Measurements from ENCODE around the gene DSN1. TPM values are rescaled to one million over a fixed set of nuclear protein-coding genes. Genes with fewer than 3 reads are reported as not detected.
A peak's percentile ranks its signal among the peaks of the same experiment; 100 is the strongest.

Gene DSN1
- 40.8 and 42.4 TPM in 2 replicates for total RNA-seq (2021)
- Bru-seq, nascent RNA, result percentile 84 among the genes with signal in this experiment
- percentile 91 among the genes with signal in this experiment for BruChase-seq, experiment 1, labeled RNA remaining after a 2-hour chase
- BruChase-seq, experiment 2, labeled RNA remaining after a 6-hour chase, result percentile 90 among the genes with signal in this experiment
- long read RNA-seq, transcript DSN1-204 (11 exons, 2,441 nt), result minor isoform, 14 of 179 reads
- long read RNA-seq, transcript DSN1-201 (10 exons, 1,915 nt), result minor isoform, 9 of 179 reads
- long read RNA-seq, transcript DSN1-207 (10 exons, 2,129 nt), result minor isoform, 33 of 179 reads
- long read RNA-seq, transcript DSN1-203 (11 exons, 2,233 nt), result major isoform, 76 of 179 reads
- long read RNA-seq, partial matches to known transcripts, result 10 of 179 reads
- long read RNA-seq, other reads (novel, unspliced or antisense), result 33 of 179 reads

- ChIA-PET CTCF (interaction anchor here (0.5 to 1.6 kb wide), 6 partner anchors 17 to 405 kb away, joined by 3 to 6 read pairs (median 4); no protein-coding TSS in a partner anchor), POLR2A (ENCODE audit: low non-redundant PET) (interaction anchor here (0.6 to 0.7 kb wide), 2 partner anchors 16 to 38 kb away, joined by 3 read pairs; no protein-coding TSS in a partner anchor)
- no TSS peak for BruUV-seq (replicated peaks)
- peak within 1 kb of the TSS; percentile 89 for H3K27ac ChIP-seq (ENCODE audit: low read depth, low read length, poor library complexity, severe bottlenecking)
- TF ChIP-seq CTCF (conservative IDR thresholded peaks at IDR 0.05; ENCODE audit: low read depth, low read length), result no peak
- no peak for TF ChIP-seq EZH2 (IDR thresholded peaks at IDR 0.05; ENCODE audit: borderline replicate concordance, low read depth, low read length, poor library complexity, severe bottlenecking)
- H3K4me1 ChIP-seq (ENCODE audit: insufficient read depth, low read length, poor library complexity, severe bottlenecking), result peaks cover 3% of the 10 kb centered on the region
- peaks cover 17% of the 10 kb centered on the region for H3K36me3 ChIP-seq (ENCODE audit: insufficient read depth, low read length, poor library complexity, severe bottlenecking)
- no peaks in the 10 kb centered on the region for H3K9me3 ChIP-seq (ENCODE audit: low read depth, low read length, poor library complexity, severe bottlenecking)
- no peaks in the 10 kb centered on the region for H3K27me3 ChIP-seq (replicated peaks; ENCODE audit: insufficient read depth, low read depth, low read length, poor library complexity)
- DNase-seq (ENCODE audit: low spot score), result peak; percentile 97
- intact Hi-C loops (cut with micrococcal nuclease; ENCODE audit: unreplicated experiment), result no loop called here
- H3K4me3 ChIP-seq (ENCODE audit: low read depth, low read length, poor library complexity, severe bottlenecking), result peak within 1 kb of the TSS; percentile 69
Observed at GRCh38 chr20:36773597-36774390, at the start of gene DSN1. TSS of gene DSN1 (minus strand) at chr20:36773763. CDS start at chr20:36771458, 2,305 bp downstream.

GRCh38 chr20:36823121-36823520 lies 49.6 kb upstream of the DSN1 start:
- peaks cover 21% of the 10 kb centered on the region for H3K36me3 ChIP-seq (ENCODE audit: insufficient read depth, low read length, poor library complexity, severe bottlenecking)
- no peaks in the 10 kb centered on the region for H3K9me3 ChIP-seq (ENCODE audit: low read depth, low read length, poor library complexity, severe bottlenecking)
- H3K27me3 ChIP-seq (replicated peaks; ENCODE audit: insufficient read depth, low read depth, low read length, poor library complexity), result no peaks in the 10 kb centered on the region
- TF ChIP-seq EZH2 (IDR thresholded peaks at IDR 0.05; ENCODE audit: borderline replicate concordance, low read depth, low read length, poor library complexity, severe bottlenecking), result no peak
- peaks cover 5% of the 10 kb centered on the region for H3K4me1 ChIP-seq (ENCODE audit: insufficient read depth, low read length, poor library complexity, severe bottlenecking)
- no peak overlapping the region for H3K27ac ChIP-seq (ENCODE audit: low read depth, low read length, poor library complexity, severe bottlenecking)
- H3K4me3 ChIP-seq (ENCODE audit: low read depth, low read length, poor library complexity, severe bottlenecking), result no peak overlapping the region
- DNase-seq (ENCODE audit: low spot score), result no peak
- ChIA-PET POLR2A (ENCODE audit: low non-redundant PET) (interaction anchor here (0.8 kb wide), 1 partner anchor 9 kb away, joined by 3 read pairs; no protein-coding TSS in a partner anchor), CTCF (no interaction called here)
- intact Hi-C loops (cut with micrococcal nuclease; ENCODE audit: unreplicated experiment), result no loop called here
- BruUV-seq (replicated peaks), result no TSS peak

GRCh38 chr20:36821964-36822437 lies 48.4 kb upstream of the DSN1 start:
- TF ChIP-seq CTCF (conservative IDR thresholded peaks at IDR 0.05; ENCODE audit: low read depth, low read length) (no peak), EZH2 (IDR thresholded peaks at IDR 0.05; ENCODE audit: borderline replicate concordance, low read depth, low read length, poor library complexity, severe bottlenecking) (no peak)
- H3K4me1 ChIP-seq (ENCODE audit: insufficient read depth, low read length, poor library complexity, severe bottlenecking), result peaks cover 5% of the 10 kb centered on the region
- H3K9me3 ChIP-seq (ENCODE audit: low read depth, low read length, poor library complexity, severe bottlenecking), result no peaks in the 10 kb centered on the region
- ChIA-PET CTCF (no interaction called here), POLR2A (ENCODE audit: low non-redundant PET) (no interaction called here)
- H3K27ac ChIP-seq (ENCODE audit: low read depth, low read length, poor library complexity, severe bottlenecking), result no peak overlapping the region
- no TSS peak for BruUV-seq (replicated peaks)
- no peak overlapping the region for H3K4me3 ChIP-seq (ENCODE audit: low read depth, low read length, poor library complexity, severe bottlenecking)
- H3K36me3 ChIP-seq (ENCODE audit: insufficient read depth, low read length, poor library complexity, severe bottlenecking), result peaks cover 23% of the 10 kb centered on the region
- DNase-seq (ENCODE audit: low spot score), result no peak
- intact Hi-C loops (cut with micrococcal nuclease; ENCODE audit: unreplicated experiment), result no loop called here
- H3K27me3 ChIP-seq (replicated peaks; ENCODE audit: insufficient read depth, low read depth, low read length, poor library complexity), result no peaks in the 10 kb centered on the region

Data from A673 (cell line).